NCI-H345 treated with DMSO at 0.1 percent for 48 hours (cell line): ENCODE measurements around the gene PPP1R7.

Source experiments
- DNase-seq: peaks from one replicate; lab custom pipeline; 2025; ENCODE audit not compliant: unreplicated experiment; lab: John Stamatoyannopoulos, UW

Gene PPP1R7

GRCh38 chr2:241160318-241160717 is 10.1 kb downstream of the PPP1R7 start:
- DNase-seq = no peak

DNA sequence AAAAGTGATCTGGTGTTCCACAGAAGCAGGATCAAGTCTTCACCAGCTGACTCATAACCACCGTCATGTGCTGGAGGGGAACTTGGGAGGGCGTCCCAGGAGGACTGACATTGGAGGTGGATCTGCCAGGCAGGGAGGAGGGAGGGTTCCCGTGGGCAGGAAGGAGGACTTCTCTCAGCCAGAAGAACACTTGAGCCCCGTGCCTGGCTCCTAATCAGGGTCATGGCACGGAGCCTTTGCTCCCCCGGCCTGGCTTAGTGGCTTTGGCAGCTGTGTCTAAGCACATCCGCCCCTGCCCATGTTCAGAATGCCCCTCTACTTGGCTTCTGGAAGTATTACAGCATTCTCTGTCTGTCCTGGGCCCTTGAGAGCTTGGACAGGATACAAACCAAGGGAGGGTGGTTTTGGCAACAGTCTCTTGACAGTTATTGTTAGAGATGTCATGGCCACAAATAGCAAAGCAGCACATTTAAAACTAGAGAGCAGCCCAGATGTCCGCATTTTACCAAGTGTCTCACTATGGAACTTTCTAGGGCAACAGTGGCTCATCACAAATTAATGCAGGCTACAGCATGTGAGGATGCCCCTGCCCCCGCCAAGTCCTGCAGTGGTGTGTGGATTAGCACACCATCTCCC is 11.5 kb downstream of the PPP1R7 start:
- no peak for DNase-seq

- no peak for DNase-seq
Observed at GRCh38 chr2:241163601-241164118, 13.4 kb downstream of the PPP1R7 start.

DNA sequence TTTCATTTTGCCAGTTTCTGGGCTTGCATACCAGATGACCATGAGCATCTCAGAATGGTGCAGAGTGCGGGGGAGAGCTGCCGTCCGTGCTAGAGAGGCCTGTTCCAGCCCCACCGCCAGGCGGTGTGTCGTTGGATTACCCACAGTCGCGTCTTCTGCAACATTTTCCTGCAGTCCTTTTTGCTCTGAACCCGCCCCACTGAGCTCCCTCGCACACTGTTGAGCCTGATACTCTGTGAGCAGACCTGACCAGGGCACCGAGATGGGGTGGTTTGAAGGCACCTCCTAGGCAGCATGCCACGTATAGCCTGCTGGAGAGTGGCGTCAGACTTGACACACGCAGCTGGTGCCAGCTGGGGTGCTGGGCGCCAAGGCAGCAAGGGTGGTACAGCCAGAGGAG is 18.1 kb downstream of the PPP1R7 start:
- DNase-seq = no peak

DNA sequence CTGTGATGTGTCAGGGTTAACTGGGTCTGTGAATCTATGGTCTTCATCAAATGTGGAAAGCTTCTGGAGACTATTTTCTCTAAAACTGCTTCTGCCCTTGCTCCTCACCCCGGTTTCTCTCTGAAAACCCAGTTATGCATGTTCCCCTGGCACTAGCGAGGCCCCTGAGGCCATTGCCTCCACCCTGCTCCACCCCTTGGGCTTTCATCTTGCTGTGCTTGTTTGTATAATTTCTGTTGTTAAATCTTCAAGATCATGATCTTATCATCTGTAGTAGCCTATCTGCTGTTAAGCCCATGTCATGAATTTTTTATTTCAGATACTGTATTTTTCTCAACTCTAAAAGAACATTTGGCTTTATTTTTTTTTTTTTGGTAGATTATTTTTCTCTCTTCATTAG is 23.3 kb downstream of the PPP1R7 start:
- no peak for DNase-seq

DNA sequence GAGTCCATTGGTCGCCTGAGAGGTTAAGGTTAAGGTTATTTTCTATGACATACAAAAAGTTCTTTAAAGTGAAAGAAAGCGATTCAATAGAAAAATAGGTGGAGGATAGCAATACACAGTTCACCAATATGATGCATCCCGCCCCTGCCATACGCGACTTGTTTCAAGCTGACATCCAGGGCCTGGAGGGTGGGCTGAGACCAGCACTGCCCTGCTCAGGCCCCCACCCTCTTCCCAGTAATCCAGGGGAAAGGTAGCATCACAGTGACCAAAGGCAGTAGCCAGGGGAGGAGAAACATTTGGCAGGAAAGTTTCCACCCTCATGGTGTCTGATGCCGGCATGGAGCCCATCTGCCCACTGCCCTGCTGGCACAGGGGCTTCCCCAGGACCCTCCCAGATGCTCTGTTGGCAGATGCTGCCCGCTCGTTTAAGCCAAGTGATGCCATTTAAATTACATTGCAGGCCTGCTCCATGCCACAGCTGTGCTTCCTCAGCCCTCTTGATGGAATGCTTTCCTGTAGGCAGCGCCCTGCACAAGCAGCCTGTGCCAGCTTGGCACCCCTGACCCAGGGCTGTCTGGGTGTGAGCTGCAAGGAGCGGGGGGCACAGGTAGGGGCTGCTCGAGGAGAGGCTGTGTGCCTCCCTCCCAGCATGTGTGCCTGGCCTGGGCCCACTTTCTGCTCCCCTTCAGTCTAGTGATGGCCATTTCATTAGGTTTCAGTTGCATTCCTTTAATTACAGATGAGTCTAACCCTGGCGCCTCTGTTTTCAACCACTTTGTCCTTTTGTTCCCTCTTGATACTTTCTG is 27.5 kb downstream of the PPP1R7 start:
- DNase-seq = no peak

- DNase-seq = no peak
Observed at GRCh38 chr2:241178961-241179360, 28.7 kb downstream of the PPP1R7 start.

DNA sequence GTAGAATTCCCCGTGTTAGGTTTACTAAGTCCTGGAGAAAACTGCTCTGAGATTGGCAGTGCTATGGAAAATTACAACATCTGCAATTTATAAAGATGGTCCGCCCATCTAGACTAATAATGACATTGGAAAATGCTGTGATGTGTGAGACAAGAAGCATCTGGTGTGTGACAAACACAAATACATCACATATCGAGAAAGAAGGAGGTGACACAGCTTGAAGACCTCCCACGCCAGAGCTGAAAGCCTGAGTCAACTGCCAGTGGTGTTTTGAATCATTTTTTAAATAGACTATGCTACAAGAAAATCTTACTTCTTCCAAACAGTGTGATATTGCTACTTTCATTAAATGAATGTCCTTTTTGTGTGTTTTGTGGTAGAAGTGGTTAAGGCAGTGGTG is 29.6 kb downstream of the PPP1R7 start:
- DNase-seq = no peak

GRCh38 chr2:241180495-241180894 is 30.2 kb downstream of the PPP1R7 start:
- no peak for DNase-seq

GRCh38 chr2:241182126-241182525 is 31.9 kb downstream of the PPP1R7 start:
- DNase-seq = no peak

DNA sequence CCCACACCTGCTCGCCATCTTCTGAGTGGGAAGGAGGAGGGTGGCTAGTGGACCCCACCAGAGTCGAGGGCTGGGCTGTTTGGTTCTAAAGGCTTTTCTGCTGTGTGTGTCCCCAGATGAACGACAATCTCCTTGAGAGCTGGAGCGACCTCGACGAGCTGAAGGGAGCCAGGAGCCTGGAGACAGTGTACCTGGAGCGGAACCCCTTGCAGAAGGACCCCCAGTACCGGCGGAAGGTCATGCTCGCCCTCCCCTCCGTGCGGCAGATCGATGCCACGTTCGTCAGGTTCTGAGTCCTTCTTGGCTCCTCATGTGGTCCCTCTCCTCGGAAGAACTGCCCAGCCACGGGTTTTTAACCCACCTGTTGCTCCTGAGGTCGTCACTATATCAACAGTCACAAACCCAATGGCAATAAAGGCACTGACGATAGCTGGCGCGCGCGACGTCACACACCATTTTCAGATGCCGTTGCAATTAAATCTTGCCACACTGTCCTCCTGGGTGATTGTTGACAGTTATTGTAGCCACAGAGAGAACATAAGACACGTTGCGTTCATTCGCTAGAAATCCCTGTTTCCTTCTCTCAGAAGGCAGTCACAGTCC is 32.4 kb downstream of the PPP1R7 start:
- DNase-seq = no peak

DNA sequence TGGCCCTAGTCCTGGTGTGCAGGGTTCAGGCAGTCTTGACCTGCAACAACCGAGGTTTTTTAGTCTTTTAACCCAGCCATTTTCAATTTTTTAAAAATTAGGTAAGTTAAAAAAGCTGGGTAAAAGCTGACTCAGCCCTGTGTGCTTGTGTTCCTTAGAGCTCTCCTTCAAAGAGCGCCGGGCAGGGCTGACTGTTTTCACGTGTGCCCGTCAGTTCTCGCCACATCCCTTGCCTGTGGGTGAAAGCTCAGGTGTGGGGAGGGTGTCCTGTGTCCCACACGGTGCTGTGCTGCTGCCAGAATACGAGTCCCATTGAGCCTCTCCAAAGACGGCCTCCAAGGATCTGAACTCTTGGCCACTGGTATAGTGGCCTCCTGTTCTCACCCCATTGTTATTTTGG is 33.0 kb downstream of the PPP1R7 start:
- no peak for DNase-seq

DNA sequence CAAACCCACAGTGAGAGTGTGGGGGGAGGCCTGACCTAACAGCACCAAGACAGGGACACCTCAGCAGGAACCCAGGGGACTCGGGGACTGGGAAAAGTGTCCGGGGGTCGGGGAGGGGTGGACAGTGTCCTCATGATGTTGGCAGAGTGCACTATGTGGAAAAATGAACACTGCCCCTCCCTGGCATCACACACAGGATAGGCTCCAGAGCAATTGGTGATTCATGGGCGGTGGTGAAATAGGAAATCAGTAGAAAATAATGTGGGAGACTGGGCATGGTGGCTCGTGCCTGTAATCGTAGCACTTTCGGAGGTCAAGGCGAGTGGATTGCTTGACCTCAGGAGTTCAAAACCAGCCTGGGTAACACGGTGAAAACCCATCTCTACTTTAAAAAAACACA is 34.6 kb downstream of the PPP1R7 start:
- DNase-seq = no peak

DNA sequence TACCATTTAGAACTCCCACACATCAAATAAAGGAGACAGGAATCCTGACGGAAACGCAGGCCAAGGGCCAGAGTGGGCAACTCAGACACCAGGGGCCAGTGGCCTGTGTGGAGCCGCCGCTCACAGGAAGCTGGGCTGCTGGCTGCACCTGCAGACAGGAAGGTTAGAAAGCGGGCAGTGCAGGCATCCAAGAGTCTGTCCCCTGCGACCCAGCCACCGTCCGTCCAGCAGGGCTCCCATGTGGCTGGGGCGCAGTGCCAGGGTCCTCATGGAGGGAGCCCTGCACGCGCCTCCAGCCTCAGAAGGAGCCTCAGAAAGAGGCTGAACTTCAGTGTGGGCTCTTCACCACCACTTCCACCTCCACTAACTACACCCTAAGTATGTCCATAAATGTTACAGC is 35.7 kb downstream of the PPP1R7 start:
- DNase-seq = no peak

DNA sequence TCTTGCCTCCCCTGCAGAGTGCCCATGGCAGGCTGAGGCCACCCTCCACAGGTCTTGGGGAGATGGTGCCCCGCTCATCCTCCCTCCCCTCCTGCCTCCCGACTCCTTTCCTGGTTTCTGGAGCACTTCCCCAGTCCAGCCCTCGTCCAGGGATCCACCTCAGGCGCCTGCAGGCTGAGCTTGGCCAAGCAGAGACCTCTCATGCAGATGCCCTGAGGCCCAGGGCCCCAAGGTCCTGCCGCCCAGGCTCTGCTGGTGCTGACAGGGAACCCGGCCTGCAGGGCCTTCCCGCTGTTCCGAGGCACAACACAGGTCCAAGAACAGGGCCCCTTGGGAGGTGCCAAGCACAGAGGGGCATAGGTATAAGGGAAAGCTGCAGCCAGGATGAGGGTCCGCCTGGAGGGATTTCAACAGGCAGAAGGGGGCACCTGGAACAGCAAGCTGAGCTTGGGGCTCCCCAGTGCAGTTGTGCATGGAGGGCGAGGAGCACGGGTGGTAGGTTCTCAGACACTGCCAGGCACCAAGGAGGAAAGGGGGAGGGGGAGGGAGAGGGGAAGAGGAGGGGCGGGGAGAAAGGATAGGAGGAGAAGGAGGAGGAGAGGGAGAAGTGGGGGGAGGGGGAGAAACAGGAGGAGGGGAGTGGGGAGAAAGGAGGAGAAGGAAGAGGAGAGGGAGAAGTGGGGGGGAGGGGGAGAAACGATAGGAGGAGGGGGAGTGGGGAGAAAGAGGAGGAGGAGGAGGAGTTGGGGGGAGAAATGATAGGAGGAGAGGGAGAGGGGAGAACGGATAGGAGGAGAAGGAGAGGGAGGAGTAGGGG is 37.0 kb downstream of the PPP1R7 start:
- DNase-seq = no peak

- DNase-seq = no peak
Observed at GRCh38 chr2:241187918-241188234, 37.6 kb downstream of the PPP1R7 start.

- DNase-seq = no peak
Observed at GRCh38 chr2:241188361-241189092, 38.3 kb downstream of the PPP1R7 start, which contains the start of gene ANO7. Gene ANO7 (plus strand): TSS chr2:241188677. CDS start chr2:241190064, 1,387 bp downstream.

GRCh38 chr2:241189093-241189855 is 39.0 kb downstream of the PPP1R7 start:
- no peak for DNase-seq

GRCh38 chr2:241189856-241190201 is 39.6 kb downstream of the PPP1R7 start:
- DNase-seq = no peak
